GM18499 (cell line): ENCODE results near the gene LIF.

Experiments
- ATAC-seq: cut with Tn5 transposase; IDR thresholded peaks from one replicate; pipeline ENCODE4 v1.9.1; 2021; ENCODE audit warnings: moderate number of reproducible peaks; ENCODE audit not compliant: insufficient read depth, unreplicated experiment

Gene LIF

GRCh38 chr22:30245985-30246813 lies at the start of gene LIF:
Gene LIF, minus strand, starts transcription at chr22:30246759. Its CDS starts 64 bp downstream, at chr22:30246695.
- ATAC-seq = no peak

- no peak for ATAC-seq
Measured at GRCh38 chr22:30296324-30296723, 49.8 kb upstream of the LIF start.

GRCh38 chr22:30295576-30295975 lies 49.0 kb upstream of the LIF start:
- ATAC-seq = no peak

- ATAC-seq = no peak
Measured at GRCh38 chr22:30294830-30295229, 48.3 kb upstream of the LIF start.

DNA sequence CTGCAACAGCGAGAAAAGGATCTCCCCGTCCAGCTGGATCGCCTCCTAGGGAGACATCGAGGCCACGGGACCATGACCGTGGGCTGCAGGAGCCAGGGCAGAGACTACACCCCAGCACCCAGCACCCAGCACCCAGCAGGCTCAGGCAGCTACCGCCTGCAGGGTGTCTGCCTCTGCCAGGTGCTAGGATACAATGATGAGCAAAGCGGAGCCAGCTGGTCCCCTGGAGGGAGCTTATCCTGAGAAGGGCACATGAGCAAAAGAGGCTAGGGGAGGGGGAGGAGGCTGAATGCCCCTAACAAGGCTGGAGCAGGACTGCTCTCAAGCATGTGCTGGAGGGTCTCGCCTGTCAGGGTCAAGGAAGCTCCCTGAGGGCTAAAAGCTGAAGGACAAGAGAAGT lies 47.5 kb upstream of the LIF start:
- no peak for ATAC-seq

GRCh38 chr22:30293026-30293425 lies 46.5 kb upstream of the LIF start:
- no peak for ATAC-seq

- ATAC-seq = no peak
Measured at GRCh38 chr22:30292069-30292970, 45.8 kb upstream of the LIF start.

- ATAC-seq = no peak
Measured at GRCh38 chr22:30291058-30291892, 44.7 kb upstream of the LIF start.

DNA sequence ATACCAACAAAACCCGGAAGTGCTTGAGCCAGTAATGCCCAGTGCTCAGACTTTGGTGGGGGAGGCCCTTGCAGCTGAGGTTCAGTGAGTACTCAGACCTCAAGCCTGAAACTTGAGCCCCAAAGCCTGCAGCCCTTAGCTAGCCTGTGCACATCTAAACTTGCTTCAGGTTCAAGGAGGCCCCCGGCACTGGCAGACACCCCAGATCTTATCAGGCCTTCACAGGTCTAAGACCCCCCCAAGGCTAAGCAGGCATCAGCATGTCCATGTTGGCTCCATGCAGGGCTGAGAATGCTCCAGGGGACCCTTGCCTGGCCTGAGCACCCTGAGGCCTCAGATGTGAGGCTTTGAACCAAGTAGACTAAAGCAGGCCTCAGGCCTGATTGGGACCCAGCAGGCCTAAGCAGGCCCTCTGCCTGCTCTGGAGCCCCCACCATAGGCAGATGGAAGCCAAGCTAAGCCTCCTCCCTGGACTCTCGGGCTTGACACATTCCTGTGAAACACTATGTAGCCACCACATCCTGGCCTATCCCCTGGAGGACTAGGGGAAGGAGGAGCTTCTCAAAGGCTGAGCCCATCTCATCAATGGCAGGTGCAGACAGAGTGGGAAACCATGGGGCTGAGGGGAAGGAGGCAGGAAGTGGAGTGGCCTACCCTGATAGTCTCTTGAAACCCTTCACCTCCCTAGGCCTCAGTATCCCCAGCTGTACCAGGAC lies 43.9 kb upstream of the LIF start:
- ATAC-seq = no peak

GRCh38 chr22:30289980-30290313 lies 43.4 kb upstream of the LIF start:
- no peak for ATAC-seq

DNA sequence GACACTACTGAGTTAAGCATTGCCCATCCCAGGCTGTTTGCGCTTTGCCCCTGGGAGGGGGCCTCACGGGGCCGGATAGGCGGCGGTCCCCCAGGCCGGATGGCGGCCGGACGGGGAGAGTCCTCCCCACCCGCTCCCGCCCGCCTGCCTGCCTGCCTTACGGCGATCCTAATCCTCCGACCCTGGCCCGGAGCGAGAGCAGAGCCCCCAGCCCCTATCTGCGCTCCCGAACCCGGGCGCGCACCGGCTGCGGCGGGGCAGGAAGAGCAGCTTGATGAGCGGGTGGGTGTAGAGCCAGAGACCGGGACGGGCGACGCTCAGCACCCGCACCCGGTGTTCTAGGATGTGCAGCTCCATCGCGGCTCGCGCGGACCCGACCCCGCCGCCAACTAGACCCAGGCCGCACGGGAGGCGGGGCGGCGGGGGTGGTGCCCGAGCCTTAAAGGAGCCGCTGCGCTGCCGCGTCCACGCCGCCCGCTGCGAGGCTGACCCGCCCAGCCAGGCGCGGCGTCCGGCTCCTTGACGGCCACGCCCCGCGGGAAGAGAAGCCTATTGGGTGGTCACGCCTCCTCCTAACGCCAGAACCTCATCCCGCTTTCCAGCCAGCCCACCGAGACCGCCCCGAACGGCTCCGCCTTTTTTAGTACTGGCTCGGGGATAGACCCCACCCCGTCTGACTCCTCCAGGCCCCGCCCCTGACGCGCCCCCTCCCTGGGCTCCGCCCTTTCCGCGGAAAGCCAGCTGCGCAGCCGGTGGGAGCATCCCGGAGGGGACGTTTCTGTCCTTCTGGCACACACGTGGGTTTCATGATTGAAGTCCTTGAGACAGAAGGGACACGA lies 42.8 kb upstream of the LIF start, which contains the start of gene CASTOR1:
Gene CASTOR1 (minus strand): TSS at position 365 of the 839 bp plus-strand sequence. CDS start 8 bp downstream, at position 357.
- no peak for ATAC-seq

GRCh38 chr22:30288419-30289140 lies 42.0 kb upstream of the LIF start:
- no peak for ATAC-seq

- no peak for ATAC-seq
Measured at GRCh38 chr22:30287648-30288418, 41.3 kb upstream of the LIF start.

DNA sequence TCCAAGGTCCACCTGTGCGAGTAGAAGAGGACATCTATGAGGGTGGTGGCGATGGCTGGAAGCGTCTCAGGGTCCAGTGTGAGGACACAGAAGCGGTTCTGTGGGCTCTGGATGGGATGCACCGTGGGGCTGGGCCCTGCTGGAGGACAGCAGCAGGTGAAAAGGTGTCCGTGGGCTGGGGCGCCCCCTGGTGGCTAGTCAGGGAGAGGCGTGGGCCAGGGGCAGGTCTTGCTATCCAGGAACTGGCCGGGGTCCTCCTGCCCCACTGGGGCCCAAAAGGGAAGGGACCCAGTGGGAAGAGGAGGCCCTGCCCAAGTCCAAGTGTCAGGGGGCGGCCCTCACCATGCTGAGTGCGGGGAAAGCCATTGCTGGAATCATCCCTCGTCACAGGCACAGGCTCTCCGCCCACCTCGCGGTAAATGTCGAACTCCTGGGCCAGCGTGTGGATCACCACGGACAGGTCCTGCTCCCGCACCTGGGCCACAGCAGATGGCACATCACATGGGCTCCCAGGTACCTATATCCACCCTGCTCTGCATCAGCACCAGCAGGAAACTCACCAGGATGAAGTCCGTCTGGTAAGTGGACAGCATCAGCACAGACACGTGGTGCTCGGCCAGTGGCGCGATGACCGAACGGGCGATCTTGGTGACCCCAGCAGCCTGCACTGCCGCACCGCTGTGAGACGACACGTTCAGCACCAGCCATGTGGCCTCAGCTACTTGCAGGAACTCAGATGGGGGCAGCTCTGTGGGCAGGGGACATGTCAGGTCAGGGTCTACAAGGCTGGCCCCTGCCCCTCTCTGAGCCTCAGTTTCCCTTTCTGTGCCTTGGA lies 40.5 kb upstream of the LIF start:
- no peak for ATAC-seq

- ATAC-seq = no peak
Measured at GRCh38 chr22:30286331-30286730, 39.8 kb upstream of the LIF start.

DNA sequence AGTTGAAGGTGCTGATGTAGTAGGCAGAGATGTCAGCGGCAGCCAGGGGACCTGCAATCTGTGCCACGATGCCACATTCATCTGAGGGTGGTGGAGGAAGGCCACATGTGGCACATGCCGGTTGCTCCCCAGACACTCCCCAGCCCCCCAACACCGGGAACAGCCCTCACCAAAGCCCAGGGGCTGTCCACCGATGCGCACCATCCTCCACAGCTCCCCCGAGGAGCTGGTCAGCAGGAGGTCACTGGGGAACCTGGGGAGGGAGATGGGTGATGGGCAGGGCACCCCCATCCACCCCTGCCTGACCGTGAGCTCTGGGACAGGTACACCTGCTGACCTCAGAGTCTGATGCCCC lies 39.3 kb upstream of the LIF start:
- ATAC-seq = no peak
